Gastroesophageal sphincter (tissue), 4 donors: ENCODE results near the gene NEK1. TPM values are rescaled to one million over a fixed set of nuclear protein-coding genes. Genes with fewer than 3 reads are reported as not detected.
A peak's percentile ranks its signal among the peaks of the same experiment; 100 is the strongest.

Source experiments
- ATAC-seq: fragments of 150-250 bp; one replicate; pipeline ENCODE4 v1.9.1; 2016; ENCODE audit warnings: mild to moderate bottlenecking, moderate library complexity
- H3K27ac ChIP-seq, 4 donors: fragments of 200-600 bp; sonication (generic) in 3 of 4; 1 replicate in 3 of 4; 2 replicates in 1 of 4; pipeline ENCODE4 v1.5.1; 2016 to 2019
- H3K27me3 ChIP-seq: fragments of 200-600 bp; sonication (generic); one replicate; pipeline ENCODE4 v1.5.1; 2019
- H3K36me3 ChIP-seq, 2 donors: fragments of 200-600 bp; sonication (generic); one replicate each; pipeline ENCODE4 v1.5.1; 2019; ENCODE audit warnings: control low read depth in 1 of 2
- H3K4me1 ChIP-seq, 3 donors: fragments of 200-600 bp; sonication (generic); 1 replicate in 2 of 3; 2 replicates in 1 of 3; pipeline ENCODE4 v1.5.1; 2016 to 2019; ENCODE audit warnings: control low read depth in 2 of 3
- H3K4me3 ChIP-seq, 2 donors: fragments of 200-600 bp; sonication (generic); one replicate each; pipeline ENCODE4 v1.5.1; 2019; ENCODE audit warnings: mild to moderate bottlenecking in 1 of 2, moderate library complexity in 1 of 2
- H3K9me3 ChIP-seq, 3 donors: fragments of 200-600 bp; sonication (generic); one replicate each; pipeline ENCODE4 v1.5.1; 2017 to 2019; ENCODE audit warnings: control low read depth in 2 of 3
- CTCF ChIP-seq, 4 experiments: fragments of 200-600 bp in 2 of 4; fragments of 450-650 bp in 2 of 4; sonication (generic) in 1 of 4; IDR thresholded peaks; one replicate each; pipeline ENCODE4 v1.5.1; 2017 to 2019; ENCODE audit warnings: antibody characterized with exemption in 4 of 4, mild to moderate bottlenecking in 2 of 4, moderate library complexity in 2 of 4
- EP300 ChIP-seq: sonication (generic); formaldehyde crosslinking; IDR thresholded peaks from one replicate; pipeline ENCODE4 v1.6.1; 2017; ENCODE audit warnings: antibody characterized with exemption, mild to moderate bottlenecking
- POLR2A ChIP-seq, 2 donors: fragments of 450-650 bp; IDR thresholded peaks; one replicate each; pipeline ENCODE4 v1.6.1; 2017; ENCODE audit warnings: antibody characterized with exemption in 2 of 2, mild to moderate bottlenecking in 2 of 2, moderate library complexity in 1 of 2
- POLR2AphosphoS5 ChIP-seq: sonication (generic); formaldehyde crosslinking; IDR thresholded peaks from one replicate; pipeline ENCODE4 v1.6.1; 2017; ENCODE audit warnings: antibody characterized with exemption
- WGBS, 2 donors: methylation state at CpG; one replicate each; pipeline ENCODE4 v1.1.5; 2018; ENCODE audit warnings: low coverage in 1 of 2; 5-methylcytosine and 5-hydroxymethylcytosine counted together
- total RNA-seq, 4 donors: library from RNA; depleted of rRNA; stranded (reverse); fragments of >200 nt; gene quantifications; one replicate each; pipeline ENCODE4 v1.1.0, GENCODE V29; 2016

NEK1 gene
- total RNA-seq, 4 donors from 2014 or later = 9.1 to 21.4 (median 12.3) TPM

GRCh38 chr4:169659716-169660670, 47.6 kb upstream of the NEK1 start:
- H3K36me3 ChIP-seq = no peaks in the 10 kb centered on the region
- no peaks in the 10 kb centered on the region for H3K27me3 ChIP-seq
- TF ChIP-seq POLR2AphosphoS5 (peak; percentile 72), EP300 (no peak), CTCF (IDR thresholded peaks at IDR 0.05) (no peak), POLR2A (IDR thresholded peaks at IDR 0.05) (no peak)
- H3K4me3 ChIP-seq = peak overlapping the region; percentile 51 to 74
- ATAC-seq = peak; percentile 98
- 7 to 26% methylated on average over 14 of the region's 14 CpGs for WGBS, 2 donors
- no peaks in the 10 kb centered on the region for H3K9me3 ChIP-seq
- H3K27ac ChIP-seq = peak overlapping the region; percentile 72 to 90 (median 83)
- H3K4me1 ChIP-seq = peaks cover 2 to 68% (median 6%) of the 10 kb centered on the region in 3 donors

- Histone ChIP-seq H3K27ac (peak overlapping the region in 3 of 4 donors; percentile 81 to 90 (median 85)), H3K27me3 (no peaks in the 10 kb centered on the region), H3K9me3 (no peaks in the 10 kb centered on the region), H3K4me1 (peaks cover 0 to 60% (median 5%) of the 10 kb centered on the region in 3 donors), H3K36me3 (no peaks in the 10 kb centered on the region), H3K4me3 (peak overlapping the region; percentile 51 to 74)
- 60 to 82% methylated on average over 6 of the region's 6 CpGs for WGBS, 2 donors
- no peak for ATAC-seq
- TF ChIP-seq EP300 (no peak), POLR2A (IDR thresholded peaks at IDR 0.05) (no peak), POLR2AphosphoS5 (no peak), CTCF (IDR thresholded peaks at IDR 0.05) (no peak)
Measured at GRCh38 chr4:169658975-169659715, 46.8 kb upstream of the NEK1 start.

DNA sequence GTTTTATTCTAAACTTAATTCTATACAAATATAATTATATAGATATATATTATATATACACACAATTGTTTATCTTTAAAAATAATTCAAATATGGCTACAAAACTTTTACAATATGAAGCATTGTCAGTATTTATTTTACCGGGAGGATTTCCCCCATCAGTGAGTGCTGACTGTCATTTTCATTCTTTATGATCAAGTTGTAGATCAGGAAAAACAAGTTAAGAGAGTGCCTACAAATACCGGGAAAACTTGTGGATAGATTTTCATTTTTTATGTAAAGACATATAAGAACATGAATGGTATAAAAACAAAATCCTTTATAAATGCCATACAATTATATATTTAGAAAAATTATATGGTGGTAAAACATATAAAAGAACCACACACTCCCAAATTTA, 45.8 kb upstream of the NEK1 start:
- H3K36me3 ChIP-seq = no peaks in the 10 kb centered on the region
- no peaks in the 10 kb centered on the region for H3K9me3 ChIP-seq
- no peak for ATAC-seq
- 58 to 66% methylated on average over 2 of the region's 2 CpGs for WGBS, 2 donors
- no peak overlapping the region for H3K27ac ChIP-seq
- no peaks in the 10 kb centered on the region for H3K27me3 ChIP-seq
- no peak for TF ChIP-seq POLR2A (IDR thresholded peaks at IDR 0.05)
- no peak for TF ChIP-seq CTCF (IDR thresholded peaks at IDR 0.05)
- no peak for TF ChIP-seq EP300
- TF ChIP-seq POLR2AphosphoS5 = no peak
- peaks cover 0 to 50% (median 3%) of the 10 kb centered on the region in 3 donors for H3K4me1 ChIP-seq
- H3K4me3 ChIP-seq = no peak overlapping the region

DNA sequence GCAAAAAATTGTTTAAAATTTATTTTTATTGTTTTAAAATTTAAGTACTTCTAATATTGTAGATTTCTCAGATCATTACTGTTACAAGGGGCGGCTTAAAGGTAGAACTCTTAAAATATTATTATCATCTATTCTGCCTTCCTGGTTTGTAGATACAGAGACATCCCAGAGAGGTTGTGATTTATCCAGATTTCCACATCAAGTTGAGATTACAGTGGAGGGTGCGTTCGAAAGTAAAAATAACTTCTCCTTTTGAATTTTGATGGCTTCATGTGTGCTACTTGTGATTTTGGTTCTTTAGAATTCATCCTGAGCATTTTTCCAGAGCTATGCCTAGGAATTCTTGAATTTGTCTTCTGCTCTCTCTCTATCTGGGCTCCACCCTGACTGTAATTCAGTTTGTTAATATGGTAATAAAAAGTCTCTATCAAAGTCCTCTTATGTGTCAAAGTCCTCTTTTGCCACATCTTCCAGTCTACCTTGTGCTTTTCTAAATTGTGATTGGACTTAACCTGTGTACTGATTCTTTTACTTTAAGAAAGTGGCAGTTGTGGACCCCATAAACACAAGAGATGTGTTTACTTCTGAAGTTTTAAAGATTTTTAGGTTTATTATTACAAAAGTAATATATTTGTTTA, 45.2 kb upstream of the NEK1 start:
- WGBS, 2 donors = 64 to 100% methylated on average over 1 to 3 of the region's 3 CpGs
- Histone ChIP-seq H3K4me3 (no peak overlapping the region), H3K27me3 (no peaks in the 10 kb centered on the region), H3K4me1 (peaks cover 0 to 48% (median 3%) of the 10 kb centered on the region in 3 donors), H3K27ac (no peak overlapping the region), H3K36me3 (no peaks in the 10 kb centered on the region), H3K9me3 (no peaks in the 10 kb centered on the region)
- TF ChIP-seq POLR2AphosphoS5 (no peak), CTCF (IDR thresholded peaks at IDR 0.05) (no peak), EP300 (no peak), POLR2A (IDR thresholded peaks at IDR 0.05) (no peak)
- no peak for ATAC-seq
